ENCODE measurements around the gene OR2B6. TPM values are rescaled to one million over a fixed set of nuclear protein-coding genes. Genes with fewer than 3 reads are reported as not detected.
"Not testable (repeated sequence)": the region's sequence is repeated elsewhere in the genome, so short reads cannot be mapped to it uniquely, and the experiment has no call there.

OR2B6 gene
- total RNA-seq, result not detected in 2 replicates

GRCh38 chr6:27956941-27957340, at the start of gene OR2B6:
TSS of gene OR2B6 (plus strand) at chr6:27957241. CDS start at chr6:27957241, 0 bp downstream.
- Mint-ChIP-seq H3K27ac (no peak within 1 kb of the TSS), H3K4me3 (no peak within 1 kb of the TSS), H3K27me3 (peaks cover 30% of the 10 kb centered on the region), H3K36me3 (ENCODE audit: low read depth) (no peaks in the 10 kb centered on the region), H3K9me3 (no peaks in the 10 kb centered on the region), H3K4me1 (no peaks in the 10 kb centered on the region)
- no peak for DNase-seq
- intact Hi-C loops (cut with micrococcal nuclease), result no loop called here

- Mint-ChIP-seq H3K27me3 (peaks cover 23% of the 10 kb centered on the region), H3K9me3 (no peaks in the 10 kb centered on the region), H3K4me3 (no peak overlapping the region), H3K36me3 (ENCODE audit: low read depth) (no peaks in the 10 kb centered on the region), H3K27ac (no peak overlapping the region), H3K4me1 (peaks cover 5% of the 10 kb centered on the region)
- no peak for DNase-seq
- intact Hi-C loops (cut with micrococcal nuclease), result loop anchor here (10.0 kb wide), 6 partner anchors 177 to 1583 kb away; partner anchors contain the start of gene ZNF165
Measured at GRCh38 chr6:27908017-27908416, 49.0 kb upstream of the OR2B6 start.

GRCh38 chr6:27911956-27912446, 45.0 kb upstream of the OR2B6 start, which contains the start of gene OR2B2:
TSS of gene OR2B2 (minus strand) at chr6:27912396. CDS start at chr6:27912319, 77 bp downstream.
- Mint-ChIP-seq H3K27me3 (peaks cover 19% of the 10 kb centered on the region), H3K36me3 (ENCODE audit: low read depth) (no peaks in the 10 kb centered on the region), H3K9me3 (no peaks in the 10 kb centered on the region), H3K4me3 (no peak within 1 kb of the TSS), H3K27ac (no peak within 1 kb of the TSS), H3K4me1 (peaks cover 2% of the 10 kb centered on the region)
- no peak for DNase-seq
- intact Hi-C loops (cut with micrococcal nuclease), result no loop called here

- H3K4me1 Mint-ChIP-seq, result no peaks in the 10 kb centered on the region
- no peak for DNase-seq
- peaks cover 21% of the 10 kb centered on the region for H3K27me3 Mint-ChIP-seq
- intact Hi-C loops (cut with micrococcal nuclease), result no loop called here
- H3K9me3 Mint-ChIP-seq, result no peaks in the 10 kb centered on the region
- no peak overlapping the region for H3K27ac Mint-ChIP-seq
- H3K4me3 Mint-ChIP-seq, result no peak overlapping the region
- H3K36me3 Mint-ChIP-seq (ENCODE audit: low read depth), result no peaks in the 10 kb centered on the region
Measured at GRCh38 chr6:27922949-27923348, 34.1 kb upstream of the OR2B6 start.

- no peaks in the 10 kb centered on the region for H3K4me1 Mint-ChIP-seq
- H3K36me3 Mint-ChIP-seq (ENCODE audit: low read depth), result no peaks in the 10 kb centered on the region
- no peak overlapping the region for H3K4me3 Mint-ChIP-seq
- H3K27ac Mint-ChIP-seq, result no peak overlapping the region
- intact Hi-C loops (cut with micrococcal nuclease), result no loop called here
- H3K27me3 Mint-ChIP-seq, result peaks cover 18% of the 10 kb centered on the region
- no peaks in the 10 kb centered on the region for H3K9me3 Mint-ChIP-seq
- no peak for DNase-seq
Measured at GRCh38 chr6:27924179-27924578, 32.9 kb upstream of the OR2B6 start.

- H3K4me3 Mint-ChIP-seq; H3K4me1 Mint-ChIP-seq; DNase-seq; H3K27ac Mint-ChIP-seq; H3K9me3 Mint-ChIP-seq; intact Hi-C loops (cut with micrococcal nuclease); H3K36me3 Mint-ChIP-seq (ENCODE audit: low read depth): not testable (repeated sequence)
- peaks cover 12% of the 10 kb centered on the region for H3K27me3 Mint-ChIP-seq
Measured at GRCh38 chr6:27928041-27928440, 29.0 kb upstream of the OR2B6 start.

- H3K4me3 Mint-ChIP-seq; H3K4me1 Mint-ChIP-seq; H3K27ac Mint-ChIP-seq; DNase-seq; H3K36me3 Mint-ChIP-seq (ENCODE audit: low read depth); H3K9me3 Mint-ChIP-seq; intact Hi-C loops (cut with micrococcal nuclease); H3K27me3 Mint-ChIP-seq: not testable (repeated sequence)
Measured at GRCh38 chr6:27929930-27930329, 27.1 kb upstream of the OR2B6 start.

- peaks cover 11% of the 10 kb centered on the region for H3K27me3 Mint-ChIP-seq
- H3K27ac Mint-ChIP-seq, result no peak overlapping the region
- no peak overlapping the region for H3K4me3 Mint-ChIP-seq
- H3K4me1 Mint-ChIP-seq, result no peaks in the 10 kb centered on the region
- H3K36me3 Mint-ChIP-seq (ENCODE audit: low read depth), result no peaks in the 10 kb centered on the region
- intact Hi-C loops (cut with micrococcal nuclease), result no loop called here
- peaks cover 6% of the 10 kb centered on the region for H3K9me3 Mint-ChIP-seq
- DNase-seq, result no peak
Measured at GRCh38 chr6:27931209-27931608, 25.8 kb upstream of the OR2B6 start.

GRCh38 chr6:27940766-27941165, 16.3 kb upstream of the OR2B6 start:
- intact Hi-C loops (cut with micrococcal nuclease), result no loop called here
- no peak overlapping the region for H3K27ac Mint-ChIP-seq
- no peaks in the 10 kb centered on the region for H3K9me3 Mint-ChIP-seq
- H3K27me3 Mint-ChIP-seq, result peaks cover 20% of the 10 kb centered on the region
- no peak for DNase-seq
- no peak overlapping the region for H3K4me3 Mint-ChIP-seq
- no peaks in the 10 kb centered on the region for H3K36me3 Mint-ChIP-seq (ENCODE audit: low read depth)
- no peaks in the 10 kb centered on the region for H3K4me1 Mint-ChIP-seq

GRCh38 chr6:27943072-27943471, 14.0 kb upstream of the OR2B6 start:
- intact Hi-C loops (cut with micrococcal nuclease); DNase-seq; H3K4me1 Mint-ChIP-seq; H3K27ac Mint-ChIP-seq; H3K36me3 Mint-ChIP-seq (ENCODE audit: low read depth); H3K9me3 Mint-ChIP-seq; H3K4me3 Mint-ChIP-seq: not testable (repeated sequence)
- H3K27me3 Mint-ChIP-seq, result peaks cover 19% of the 10 kb centered on the region

- no peak for DNase-seq
- H3K27me3 Mint-ChIP-seq, result peaks cover 9% of the 10 kb centered on the region
- peaks cover 3% of the 10 kb centered on the region for H3K9me3 Mint-ChIP-seq
- H3K4me1 Mint-ChIP-seq, result no peaks in the 10 kb centered on the region
- no peak overlapping the region for H3K27ac Mint-ChIP-seq
- H3K4me3 Mint-ChIP-seq, result no peak overlapping the region
- H3K36me3 Mint-ChIP-seq (ENCODE audit: low read depth), result no peaks in the 10 kb centered on the region
- intact Hi-C loops (cut with micrococcal nuclease), result no loop called here
Measured at GRCh38 chr6:27948237-27948636, 8.8 kb upstream of the OR2B6 start.

GRCh38 chr6:27951040-27951439, 6.0 kb upstream of the OR2B6 start:
- no peaks in the 10 kb centered on the region for H3K4me1 Mint-ChIP-seq
- peaks cover 23% of the 10 kb centered on the region for H3K27me3 Mint-ChIP-seq
- peaks cover 3% of the 10 kb centered on the region for H3K9me3 Mint-ChIP-seq
- no peak overlapping the region for H3K27ac Mint-ChIP-seq
- no peak overlapping the region for H3K4me3 Mint-ChIP-seq
- DNase-seq, result no peak
- intact Hi-C loops (cut with micrococcal nuclease), result no loop called here
- H3K36me3 Mint-ChIP-seq (ENCODE audit: low read depth), result no peaks in the 10 kb centered on the region

- Mint-ChIP-seq H3K36me3 (ENCODE audit: low read depth) (no peaks in the 10 kb centered on the region), H3K27ac (no peak overlapping the region), H3K27me3 (peaks cover 28% of the 10 kb centered on the region), H3K9me3 (no peaks in the 10 kb centered on the region), H3K4me3 (no peak overlapping the region), H3K4me1 (no peaks in the 10 kb centered on the region)
- intact Hi-C loops (cut with micrococcal nuclease), result no loop called here
- DNase-seq, result no peak
Measured at GRCh38 chr6:27957516-27957915, 475 bp downstream of the OR2B6 start.

GRCh38 chr6:27962506-27962905, 5.5 kb downstream of the OR2B6 start:
- intact Hi-C loops (cut with micrococcal nuclease), result no loop called here
- no peak overlapping the region for H3K4me3 Mint-ChIP-seq
- no peak for DNase-seq
- H3K27me3 Mint-ChIP-seq, result peaks cover 13% of the 10 kb centered on the region
- no peak overlapping the region for H3K27ac Mint-ChIP-seq
- no peaks in the 10 kb centered on the region for H3K36me3 Mint-ChIP-seq (ENCODE audit: low read depth)
- H3K9me3 Mint-ChIP-seq, result peaks cover 10% of the 10 kb centered on the region
- H3K4me1 Mint-ChIP-seq, result no peaks in the 10 kb centered on the region

- H3K4me1 Mint-ChIP-seq, result no peaks in the 10 kb centered on the region
- H3K4me3 Mint-ChIP-seq, result no peak overlapping the region
- intact Hi-C loops (cut with micrococcal nuclease), result no loop called here
Measured at GRCh38 chr6:27966044-27966443, 9.0 kb downstream of the OR2B6 start.

More at GRCh38 chr6:27966044-27966443, 9.0 kb downstream of the OR2B6 start:
- no peaks in the 10 kb centered on the region for H3K36me3 Mint-ChIP-seq (ENCODE audit: low read depth)
- H3K27ac Mint-ChIP-seq, result no peak overlapping the region
- peaks cover 16% of the 10 kb centered on the region for H3K9me3 Mint-ChIP-seq
- peaks cover 8% of the 10 kb centered on the region for H3K27me3 Mint-ChIP-seq
- no peak for DNase-seq
